T-cell (primary cell): ENCODE data around the gene ANKRD65. TPM values are rescaled to one million over a fixed set of nuclear protein-coding genes. Genes with fewer than 3 reads are reported as not detected.

Experiments used
- ATAC-seq, 4 experiments: fragments of 200-7000 bp in 3 of 4; fragments of 150-1000 bp in 1 of 4; cut with Tn5 transposase; replicated peaks in 1 of 4; 1 replicate in 3 of 4; 2 replicates in 1 of 4; pipeline ENCODE4 v1.10.0; 2021; ENCODE audit warnings: moderate library complexity in 3 of 4, mild to moderate bottlenecking in 2 of 4, moderate number of reproducible peaks in 1 of 4
- CTCF ChIA-PET, 2 donors: fragments of 300-600 bp; sonication (Branson Sonifier 250); formaldehyde crosslinking; loops; one replicate each; lab custom pipeline; 2022; ENCODE audit warnings: antibody characterized with exemption in 2 of 2; lab: Charles Lee
- POLR2A ChIA-PET, 2 donors: fragments of 300-600 bp; sonication (Branson Sonifier 250); formaldehyde crosslinking; loops; one replicate each; lab custom pipeline; 2022; ENCODE audit warnings: antibody characterized with exemption in 2 of 2; lab: Charles Lee
- DNase-seq, 35 experiments: peaks; one replicate each; pipeline versions ENCODE4 v3.0.0 to v3.0.0-alpha.2; 2013 to 2023
- H3K27ac ChIP-seq: one replicate; pipeline ENCODE4 v1.5.1; 2013; ENCODE audit warnings: low read length
- H3K27me3 ChIP-seq, 2 experiments: replicated peaks in 1 of 2; 1 replicate in 1 of 2; 2 replicates in 1 of 2; pipeline versions ENCODE4 v1.6.1 to v1.7.0; 2013; ENCODE audit warnings: low read length in 1 of 2, mixed read lengths in 1 of 2; ENCODE audit not compliant: control insufficient read depth in 2 of 2, insufficient read depth in 2 of 2; ENCODE audit errors: extremely low read depth in 1 of 2
- H3K36me3 ChIP-seq, 2 donors: 1 replicate in 1 of 2; 2 replicates in 1 of 2; pipeline versions ENCODE4 v1.6.1 to v1.7.0; 2013; ENCODE audit warnings: low read length in 1 of 2; ENCODE audit not compliant: control insufficient read depth in 2 of 2, insufficient read depth in 1 of 2; ENCODE audit errors: extremely low read depth in 1 of 2
- H3K4me1 ChIP-seq, 2 experiments: 1 replicate in 1 of 2; 2 replicates in 1 of 2; pipeline versions ENCODE4 v1.6.1 to v1.7.0; 2013; ENCODE audit warnings: low read length in 2 of 2, mixed read lengths in 1 of 2; ENCODE audit not compliant: insufficient read depth in 2 of 2, control insufficient read depth in 1 of 2; ENCODE audit errors: extremely low read depth in 1 of 2
- H3K4me3 ChIP-seq, 2 donors: 1 replicate in 1 of 2; 2 replicates in 1 of 2; pipeline versions ENCODE4 v1.5.1 to v1.7.0; 2013; ENCODE audit warnings: mild to moderate bottlenecking in 2 of 2, low read length in 1 of 2, moderate library complexity in 1 of 2; ENCODE audit not compliant: control insufficient read depth in 1 of 2; ENCODE audit errors: extremely low read depth in 1 of 2
- H3K9me3 ChIP-seq: 2 replicates; pipeline ENCODE4 v1.7.0; 2013
- H3K27ac Mint-ChIP-seq, 2 donors: one replicate each; pipeline ENCODE4 v1.8.0; 2020 to 2021; ENCODE audit warnings: mild to moderate bottlenecking in 2 of 2, mixed read lengths in 2 of 2
- H3K27me3 Mint-ChIP-seq, 2 donors: one replicate each; pipeline ENCODE4 v1.8.0; 2021 to 2022; ENCODE audit warnings: mixed read lengths in 2 of 2
- H3K36me3 Mint-ChIP-seq: one replicate; pipeline ENCODE4 v1.8.0; 2021; ENCODE audit warnings: mixed read lengths
- H3K4me1 Mint-ChIP-seq, 3 donors: one replicate each; pipeline ENCODE4 v1.8.0; 2020 to 2022; ENCODE audit warnings: mixed read lengths in 3 of 3, mild to moderate bottlenecking in 1 of 3
- H3K4me3 Mint-ChIP-seq, 3 donors: one replicate each; pipeline ENCODE4 v1.8.0; 2020 to 2022; ENCODE audit warnings: mild to moderate bottlenecking in 3 of 3, mixed read lengths in 3 of 3, moderate library complexity in 3 of 3
- H3K9me3 Mint-ChIP-seq, 3 donors: one replicate each; pipeline ENCODE4 v1.8.0; 2020 to 2022; ENCODE audit warnings: mixed read lengths in 3 of 3
- WGBS: methylation state at CpG from one replicate; pipeline ENCODE4 v1.1.5; 2013; ENCODE audit warnings: missing lambda C conversion rate; ENCODE audit not compliant: insufficient coverage; 5-methylcytosine and 5-hydroxymethylcytosine counted together
- total RNA-seq, 35 experiments: library from RNA in 6 of 35; stranded (reverse) in 6 of 35; fragments of 120-200 nt in 1 of 35; gene quantifications; one replicate each; pipeline versions ENCODE4 v1.2.1 to v1.2.4 and lab custom pipeline; 2013 to 2026

ANKRD65 gene
- total RNA-seq, 5 donors from 2014 or later (not counting 1 experiment from before 2014, with no cell fraction given): 0.20 TPM; not detected in 4

DNA sequence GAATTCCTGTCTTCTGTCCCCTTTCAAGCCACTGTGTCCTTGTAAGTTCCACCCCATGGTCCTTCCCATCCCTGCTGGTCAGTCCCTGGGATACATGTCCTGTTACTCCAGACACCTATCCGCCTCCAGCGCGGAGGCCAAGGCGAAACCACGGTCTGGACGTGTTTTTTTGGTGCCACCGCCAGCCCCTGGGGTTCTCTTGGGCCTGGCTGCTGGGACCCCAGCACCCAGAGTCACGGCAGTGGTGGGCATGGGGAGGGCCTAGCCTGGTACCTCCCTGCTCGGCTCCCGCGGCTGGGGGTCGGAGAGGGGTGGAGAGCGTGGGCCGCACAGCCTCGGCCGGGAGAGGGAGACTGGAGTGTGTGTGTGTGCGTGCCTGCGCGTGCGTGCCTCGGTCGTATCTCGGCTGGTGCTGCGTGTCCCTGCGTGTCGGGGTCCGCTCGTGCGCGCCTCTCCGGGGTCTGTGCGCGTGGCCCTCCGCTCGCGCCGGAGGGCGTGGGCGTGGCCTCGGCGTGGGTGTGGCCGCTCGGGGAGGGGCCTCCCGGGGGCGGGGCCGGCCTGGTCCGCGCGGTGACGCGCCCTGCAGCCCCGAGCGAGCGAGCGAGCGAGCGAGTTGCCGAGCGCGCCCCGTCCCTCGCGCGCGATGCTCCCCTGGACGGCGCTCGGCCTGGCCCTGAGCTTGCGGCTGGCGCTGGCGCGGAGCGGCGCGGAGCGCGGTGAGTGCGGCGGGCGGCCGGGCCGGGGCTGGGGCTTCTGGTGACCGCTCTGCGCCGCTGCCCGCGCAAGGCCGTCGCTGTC lies 14.2 kb upstream of the ANKRD65 start, which contains the start of gene VWA1:
Gene VWA1 (plus strand): TSS at position 585 of the 798 bp plus-strand sequence. CDS start 59 bp downstream, at position 644.
- CTCF ChIA-PET: no interaction called here
- ATAC-seq: peak; percentile 76 to 90 (median 86)
- Histone ChIP-seq H3K36me3 (no peaks in the 10 kb centered on the region), H3K9me3 (no peaks in the 10 kb centered on the region), H3K27ac (no peak within 1 kb of the TSS), H3K4me1 (peaks cover 2 to 30% of the 10 kb centered on the region in 2 experiments), H3K4me3 (peak within 1 kb of the TSS in 1 of 2 donors; percentile 27), H3K27me3 (peaks cover 0 to 87% of the 10 kb centered on the region in 2 experiments)
- Mint-ChIP-seq H3K4me1 (peaks cover 0 to 10% (median 9%) of the 10 kb centered on the region in 3 donors), H3K27me3 (peaks cover 4 to 35% of the 10 kb centered on the region in 2 donors), H3K9me3 (no peaks in the 10 kb centered on the region), H3K36me3 (no peaks in the 10 kb centered on the region), H3K4me3 (peak within 1 kb of the TSS; percentile 41 to 66 (median 49)), H3K27ac (no peak within 1 kb of the TSS)
- POLR2A ChIA-PET: no interaction called here
- WGBS: 10% methylated on average over 70 of the region's 89 CpGs
- DNase-seq: peak in 27 of 35 experiments; percentile 5 to 69 (median 28)

GRCh38 chr1:1434824-1435105 lies 13.7 kb upstream of the ANKRD65 start:
- CTCF ChIA-PET: no interaction called here
- no peak overlapping the region for H3K4me3 ChIP-seq
- H3K36me3 Mint-ChIP-seq: no peaks in the 10 kb centered on the region

GRCh38 chr1:1434131-1434823 lies 13.2 kb upstream of the ANKRD65 start:
- H3K4me3 Mint-ChIP-seq: peak overlapping the region in 1 of 3 donors; percentile 66

More at GRCh38 chr1:1434824-1435105, 13.7 kb upstream of the ANKRD65 start:
- Histone ChIP-seq H3K36me3 (no peaks in the 10 kb centered on the region), H3K27me3 (peaks cover 0 to 86% of the 10 kb centered on the region in 2 experiments), H3K27ac (no peak overlapping the region), H3K9me3 (no peaks in the 10 kb centered on the region), H3K4me1 (peaks cover 2 to 30% of the 10 kb centered on the region in 2 experiments)
- Mint-ChIP-seq H3K27me3 (peaks cover 6 to 38% of the 10 kb centered on the region in 2 donors), H3K9me3 (no peaks in the 10 kb centered on the region), H3K4me1 (peaks cover 0 to 10% (median 9%) of the 10 kb centered on the region in 3 donors), H3K27ac (no peak overlapping the region), H3K4me3 (peak overlapping the region; percentile 34 to 66 (median 41))
- DNase-seq: no peak
- POLR2A ChIA-PET: no interaction called here
- 80% methylated on average over 4 of the region's 4 CpGs for WGBS
- ATAC-seq: no peak

GRCh38 chr1:1433804-1434130 lies 12.7 kb upstream of the ANKRD65 start:
- H3K36me3 Mint-ChIP-seq: no peaks in the 10 kb centered on the region
- DNase-seq (no peak), ATAC-seq (no peak)
- peaks cover 0 to 91% of the 10 kb centered on the region in 2 experiments for H3K27me3 ChIP-seq
- CTCF ChIA-PET: no interaction called here
- H3K36me3 ChIP-seq: no peaks in the 10 kb centered on the region
- H3K4me1 Mint-ChIP-seq: peaks cover under 1 to 10% (median 9%) of the 10 kb centered on the region in 3 donors
- POLR2A ChIA-PET: no interaction called here
- no peak overlapping the region for H3K27ac Mint-ChIP-seq
- H3K9me3 ChIP-seq: no peaks in the 10 kb centered on the region
- H3K4me3 Mint-ChIP-seq: no peak overlapping the region
- no peak overlapping the region for H3K4me3 ChIP-seq
- WGBS: 19% methylated on average over 11 of the region's 12 CpGs
- H3K4me1 ChIP-seq: peaks cover 2 to 30% of the 10 kb centered on the region in 2 experiments
- no peaks in the 10 kb centered on the region for H3K9me3 Mint-ChIP-seq
- no peak overlapping the region for H3K27ac ChIP-seq
- peaks cover 7 to 39% of the 10 kb centered on the region in 2 donors for H3K27me3 Mint-ChIP-seq

More at GRCh38 chr1:1434131-1434823, 13.2 kb upstream of the ANKRD65 start:
- Mint-ChIP-seq H3K9me3 (no peaks in the 10 kb centered on the region), H3K36me3 (no peaks in the 10 kb centered on the region), H3K27ac (no peak overlapping the region), H3K4me1 (peaks cover 0 to 10% (median 9%) of the 10 kb centered on the region in 3 donors), H3K27me3 (peaks cover 7 to 42% of the 10 kb centered on the region in 2 donors)
- WGBS: 8% methylated on average over 20 of the region's 32 CpGs
- DNase-seq (no peak), ATAC-seq (no peak)
- CTCF ChIA-PET: no interaction called here
- POLR2A ChIA-PET: no interaction called here
- Histone ChIP-seq H3K36me3 (no peaks in the 10 kb centered on the region), H3K4me3 (no peak overlapping the region), H3K9me3 (no peaks in the 10 kb centered on the region), H3K27ac (no peak overlapping the region), H3K4me1 (peaks cover 2 to 30% of the 10 kb centered on the region in 2 experiments), H3K27me3 (peaks cover 0 to 90% of the 10 kb centered on the region in 2 experiments)

GRCh38 chr1:1432951-1433803 lies 12.1 kb upstream of the ANKRD65 start:
- ChIA-PET CTCF (no interaction called here), POLR2A (no interaction called here)
- Histone ChIP-seq H3K27ac (no peak overlapping the region), H3K36me3 (no peaks in the 10 kb centered on the region), H3K4me1 (peaks cover 2 to 30% of the 10 kb centered on the region in 2 experiments), H3K4me3 (no peak overlapping the region), H3K27me3 (peaks cover 0 to 91% of the 10 kb centered on the region in 2 experiments), H3K9me3 (no peaks in the 10 kb centered on the region)
- H3K36me3 Mint-ChIP-seq: no peaks in the 10 kb centered on the region
- no peak overlapping the region for H3K4me3 Mint-ChIP-seq
- no peak overlapping the region for H3K27ac Mint-ChIP-seq
- ATAC-seq (no peak), DNase-seq (no peak)
- H3K27me3 Mint-ChIP-seq: peaks cover 11 to 39% of the 10 kb centered on the region in 2 donors
- H3K4me1 Mint-ChIP-seq: peaks cover 6 to 13% (median 12%) of the 10 kb centered on the region in 3 donors
- WGBS: 68% methylated on average over 27 of the region's 34 CpGs
- no peaks in the 10 kb centered on the region for H3K9me3 Mint-ChIP-seq
